NCI-H2107 treated with DMSO at 0.1 percent for 48 hours (cell line): Measurements from ENCODE around the gene RHBDL1.

Source experiments
- DNase-seq: peaks from one replicate; lab custom pipeline; 2025; ENCODE audit not compliant: unreplicated experiment; lab: John Stamatoyannopoulos, UW

The RHBDL1 gene

DNA sequence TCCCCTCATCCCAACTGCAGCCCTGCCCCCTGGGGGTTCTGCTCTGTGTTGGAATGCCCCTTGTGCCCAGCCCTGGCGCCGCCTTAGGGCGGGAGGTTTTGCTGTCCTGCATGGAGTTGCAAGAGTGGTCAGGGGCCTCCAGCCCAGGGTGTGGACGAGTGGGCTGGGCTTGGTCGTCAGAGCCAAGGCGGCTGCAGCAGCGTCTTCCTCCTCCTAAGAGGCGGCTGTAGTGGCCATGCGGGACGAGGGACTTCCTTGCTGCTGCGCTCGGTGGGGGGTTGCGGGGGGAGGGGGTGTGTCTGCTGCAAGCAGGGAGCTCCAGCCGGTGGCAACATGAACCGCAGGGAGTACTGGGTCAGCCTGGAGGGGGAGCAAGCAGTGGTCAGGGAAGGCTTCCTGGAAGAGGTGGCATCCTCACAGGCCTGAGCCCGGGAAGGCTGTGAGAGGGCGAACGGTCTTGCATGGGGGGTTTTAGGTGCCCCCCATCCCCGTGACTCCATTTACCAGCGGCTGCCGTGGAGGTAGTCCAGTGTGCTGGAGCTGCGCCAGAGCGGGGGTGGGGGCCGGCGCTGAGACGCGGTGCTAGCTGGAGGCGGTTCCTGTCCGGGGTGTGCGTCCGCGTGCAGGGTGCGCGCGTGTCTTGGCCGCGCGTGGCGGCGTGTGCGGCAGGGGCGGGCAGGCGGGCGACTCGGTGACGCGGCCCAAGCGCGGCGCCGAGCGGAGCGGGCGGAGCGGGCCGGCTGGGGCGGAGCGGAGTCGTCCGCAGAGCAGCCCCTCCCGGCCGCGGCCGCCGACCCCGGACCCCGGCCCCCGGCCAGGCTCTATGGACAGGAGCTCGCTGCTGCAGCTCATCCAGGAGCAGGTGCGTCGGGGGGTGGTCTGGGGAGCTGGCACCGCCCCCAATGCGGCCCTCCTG, at the start of gene RHBDL1:
TSS of gene RHBDL1 (plus strand) at position 704 of the 916 bp plus-strand sequence. CDS start at position 824, 120 bp downstream.
- no peak for DNase-seq

DNA sequence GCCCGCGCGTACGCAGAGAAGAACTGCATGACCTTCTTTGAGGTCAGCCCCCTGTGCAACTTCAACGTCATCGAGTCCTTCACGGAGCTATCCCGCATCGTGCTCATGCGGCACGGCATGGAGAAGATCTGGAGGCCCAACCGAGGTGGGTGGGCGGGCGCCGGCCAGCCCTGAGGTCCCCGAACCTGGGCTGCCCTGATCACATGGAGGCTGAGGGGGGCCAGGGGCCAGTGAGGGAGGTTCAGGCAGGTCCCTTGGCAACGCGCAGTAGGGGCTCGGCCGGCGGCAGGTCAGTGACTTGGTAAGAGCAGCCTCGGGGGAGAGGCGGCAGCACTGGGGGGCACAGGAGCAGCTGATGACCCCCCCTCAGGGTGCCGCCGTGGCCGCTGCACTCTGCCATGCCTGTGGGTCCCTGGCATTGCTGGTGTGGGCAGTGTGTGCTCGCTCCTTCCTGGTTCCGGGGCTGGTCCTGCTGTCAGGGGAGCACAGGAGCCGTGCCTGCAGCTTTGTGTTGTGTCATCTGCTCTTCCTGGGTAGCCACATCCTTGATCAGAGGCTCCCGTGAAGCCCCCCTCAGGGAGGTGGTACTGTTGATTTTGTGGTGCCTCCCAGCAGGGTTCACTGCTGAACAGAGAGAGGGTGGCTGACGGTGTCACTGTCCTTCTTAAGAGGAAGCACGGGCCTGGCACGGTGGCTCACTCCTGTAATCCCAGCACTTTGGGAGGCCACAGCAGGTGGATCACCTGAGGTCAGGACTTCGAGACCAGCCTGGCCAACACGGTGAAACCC, 49.3 kb upstream of the RHBDL1 start:
- DNase-seq, result no peak

DNA sequence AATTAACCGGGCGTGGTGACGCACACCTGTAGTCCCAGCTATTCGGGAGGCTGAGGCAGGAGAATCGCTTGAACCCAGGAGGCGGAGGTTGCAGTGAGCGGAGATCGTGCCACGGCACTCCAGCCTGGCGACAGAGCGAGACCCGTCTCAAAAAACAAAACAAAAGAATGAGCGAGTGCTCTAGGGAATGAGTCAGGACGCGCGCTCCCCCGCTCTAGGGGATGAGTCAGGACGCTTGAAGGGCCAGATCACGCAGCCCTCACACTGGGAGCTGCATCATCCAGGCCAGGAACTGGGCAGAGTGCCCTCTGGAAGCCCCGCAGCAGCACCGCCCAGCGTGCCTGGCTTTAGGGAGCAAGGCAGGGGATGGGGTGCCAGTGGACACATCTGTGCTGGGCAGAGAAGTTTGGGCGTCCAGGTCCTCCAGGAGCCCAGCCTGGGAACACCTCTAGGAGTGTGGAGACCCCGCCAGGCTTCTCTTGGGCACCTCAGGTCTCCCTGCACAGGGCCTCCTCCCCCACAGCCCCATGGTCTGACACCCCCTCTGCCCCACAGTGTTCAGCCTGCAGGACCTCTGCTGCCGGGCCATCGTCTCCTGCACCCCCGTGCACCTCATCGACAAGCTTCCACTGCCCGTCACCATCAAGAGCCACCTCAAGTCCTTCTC, 48.6 kb upstream of the RHBDL1 start:
- no peak for DNase-seq

DNA sequence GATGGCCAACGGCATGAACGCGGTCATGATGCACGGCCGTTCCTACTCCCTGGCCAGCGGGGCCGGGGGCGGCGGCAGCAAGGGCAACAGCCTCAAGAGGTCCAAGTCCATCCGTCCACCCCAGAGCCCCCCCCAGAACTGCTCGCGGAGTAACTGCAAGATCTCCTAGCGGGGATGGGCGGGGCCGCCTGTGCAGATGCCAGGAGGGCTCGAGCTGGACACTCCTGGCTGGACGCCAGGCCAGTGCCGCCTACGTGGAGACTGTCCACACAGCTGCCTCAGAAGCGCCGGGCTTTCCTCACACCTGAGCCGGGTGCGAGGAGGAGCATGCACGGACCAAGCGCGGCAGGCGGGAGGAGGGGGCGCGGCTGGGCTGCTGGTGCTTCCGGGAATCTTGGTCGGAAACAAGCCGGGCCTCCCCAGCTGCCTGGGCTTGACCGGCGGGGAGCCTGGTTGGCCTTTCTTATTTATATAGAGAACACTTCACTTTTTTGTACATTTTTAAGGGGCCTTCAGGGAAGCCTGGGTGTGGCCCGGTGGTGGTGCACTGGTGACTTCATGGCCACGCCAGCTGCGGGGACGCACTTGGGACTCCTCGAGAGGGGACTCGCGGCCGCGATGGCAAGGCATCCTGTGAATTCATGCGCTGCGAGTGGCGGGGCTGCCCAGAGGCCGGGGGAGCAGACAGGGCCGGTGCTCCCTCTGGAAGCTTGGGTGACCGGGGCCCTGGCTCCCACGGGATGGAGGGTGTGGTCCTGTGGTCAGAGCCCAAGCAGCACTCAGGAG, 47.8 kb upstream of the RHBDL1 start:
- DNase-seq, result no peak

DNA sequence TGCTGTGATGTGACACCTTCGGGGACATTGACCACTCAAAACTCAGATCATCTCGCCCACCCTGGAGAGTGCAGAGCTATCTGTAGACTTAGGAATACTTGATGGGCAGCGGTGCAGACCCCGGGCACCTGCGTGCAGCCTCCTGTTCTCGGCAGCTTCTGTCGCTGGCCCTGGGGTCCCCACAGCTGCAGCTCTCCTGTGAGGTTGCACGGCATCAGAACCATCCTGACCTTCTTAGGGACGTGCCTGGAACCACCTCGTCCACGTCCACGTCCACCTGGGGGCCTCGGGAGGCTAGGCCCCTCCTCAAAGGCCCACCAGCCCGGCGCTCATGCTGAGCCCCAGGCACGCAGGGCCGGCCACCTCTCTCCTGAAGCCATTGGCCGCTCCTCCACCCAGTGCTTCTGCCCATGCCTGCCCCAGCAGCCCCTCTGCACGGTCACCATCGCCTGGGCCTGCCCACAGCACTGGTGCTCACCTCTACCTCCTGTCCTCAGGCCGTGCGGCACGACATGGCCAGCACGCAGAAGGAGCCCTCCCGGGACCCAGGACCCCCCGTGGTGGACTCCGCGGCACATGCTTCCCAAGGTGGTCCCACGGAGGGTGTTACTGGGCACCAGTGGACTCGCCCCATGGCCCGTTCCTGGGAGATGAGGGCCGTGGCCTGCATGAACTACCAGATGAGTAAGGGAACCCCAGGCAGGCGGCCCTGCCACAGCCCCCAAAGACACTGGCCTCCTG, 47.0 kb upstream of the RHBDL1 start:
- DNase-seq, result no peak

DNA sequence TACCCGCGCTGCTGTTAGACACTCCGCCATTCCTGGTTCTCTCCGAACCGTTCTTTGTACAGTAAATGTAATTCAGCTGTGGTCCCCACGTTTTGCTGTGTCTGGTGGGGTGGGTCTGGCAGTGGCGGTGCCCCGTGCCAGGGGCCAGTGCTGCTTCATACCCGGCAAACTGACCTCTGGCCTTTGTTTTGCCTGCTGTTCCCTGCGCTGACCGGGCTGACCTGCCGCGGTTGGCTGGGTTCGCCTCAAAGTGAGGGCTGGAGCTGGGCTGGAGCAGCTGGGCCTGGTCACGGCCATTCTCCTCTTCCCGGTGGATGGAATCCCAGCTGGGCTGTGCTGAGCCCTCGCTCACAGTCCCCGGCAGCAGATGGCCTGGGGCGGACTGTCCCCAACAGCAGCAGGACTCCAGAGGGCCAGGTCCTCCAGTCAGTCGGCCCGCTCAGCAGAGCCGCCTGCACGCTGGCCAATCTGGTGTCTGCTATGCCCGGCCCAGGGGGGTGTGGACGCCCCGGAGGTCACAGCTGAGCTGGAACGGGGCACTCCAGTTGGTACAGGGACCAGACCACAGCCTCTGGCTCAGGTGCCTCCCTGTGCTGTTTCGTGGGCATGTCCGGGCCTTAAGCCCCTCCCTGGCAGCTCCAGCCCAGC, 46.2 kb upstream of the RHBDL1 start:
- DNase-seq, result no peak

DNA sequence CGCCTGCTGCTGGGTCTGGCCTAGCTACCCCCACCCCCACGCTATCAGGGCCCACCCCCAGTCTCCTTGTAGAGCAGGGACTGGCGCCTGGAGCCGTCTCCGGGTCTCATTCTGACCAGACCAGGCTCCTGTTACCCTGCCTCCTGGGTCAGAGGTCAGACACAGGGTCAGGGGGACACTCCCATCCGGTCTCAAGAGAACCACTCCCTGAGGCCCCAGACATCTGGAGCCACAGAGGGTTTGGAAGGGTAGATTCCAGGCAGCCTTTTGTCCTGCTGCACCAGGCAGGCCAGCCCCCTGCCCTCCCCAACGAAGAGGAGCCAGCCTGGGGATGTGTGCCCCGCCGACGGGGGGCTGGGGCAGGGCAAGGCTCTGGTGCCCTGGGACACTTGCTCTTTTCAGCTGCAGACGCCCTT, 45.6 kb upstream of the RHBDL1 start:
- no peak for DNase-seq

DNA sequence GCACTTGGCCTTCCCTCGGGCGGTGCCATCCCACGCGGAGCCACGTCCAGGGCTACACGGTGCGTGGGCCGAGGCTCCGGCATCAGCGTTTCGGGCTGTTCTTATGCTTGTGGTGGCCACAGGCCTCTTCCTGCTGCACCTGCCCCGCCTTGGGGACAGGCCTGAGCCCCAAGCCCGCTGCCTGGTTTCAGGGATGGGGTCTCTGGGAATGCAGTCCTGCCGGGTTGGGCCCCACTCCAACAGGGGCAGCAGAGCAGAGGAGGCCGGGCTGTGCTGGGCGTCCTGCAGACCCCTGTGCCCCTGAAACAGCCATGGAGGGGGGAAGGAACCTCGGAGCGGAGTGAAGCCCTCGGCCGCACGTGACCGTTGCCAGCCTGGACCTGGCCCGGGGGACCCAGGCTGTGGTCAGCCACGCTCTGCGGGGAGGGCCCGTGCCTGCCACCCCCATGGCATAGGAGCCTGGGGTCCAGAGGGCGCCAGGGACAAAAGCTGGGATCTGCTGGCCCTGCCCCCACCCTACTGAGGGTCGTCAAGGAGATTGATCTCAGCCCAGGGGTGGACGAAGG, 45.1 kb upstream of the RHBDL1 start:
- DNase-seq, result no peak

DNA sequence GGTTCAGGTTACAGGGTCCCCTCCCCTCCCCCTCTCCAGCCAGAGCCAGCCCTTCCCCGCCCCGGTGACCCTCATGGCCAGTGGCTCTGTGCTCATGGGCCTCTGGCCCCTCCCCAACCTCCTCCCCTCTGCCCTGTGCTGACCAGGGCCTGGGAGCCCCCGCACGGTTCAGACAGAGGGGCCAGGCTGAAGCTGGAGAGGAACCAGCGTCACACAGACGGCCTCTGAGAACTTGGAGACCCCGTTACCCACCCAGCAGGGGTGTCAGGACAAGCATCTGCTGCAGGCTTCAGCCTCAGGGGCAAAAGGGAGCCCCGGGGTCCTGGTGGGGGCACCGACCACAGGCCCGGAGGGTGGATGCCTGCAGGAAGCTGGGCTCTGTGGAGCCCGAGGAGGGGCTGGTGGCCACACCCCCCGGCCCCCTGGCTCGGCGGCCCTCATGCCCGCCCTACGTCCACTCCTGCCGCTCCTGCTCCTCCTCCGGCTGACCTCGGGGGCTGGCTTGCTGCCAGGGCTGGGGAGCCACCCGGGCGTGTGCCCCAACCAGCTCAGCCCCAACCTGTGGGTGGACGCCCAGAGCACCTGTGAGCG, 44.6 kb upstream of the RHBDL1 start, which contains the start of gene WFIKKN1:
TSS of gene WFIKKN1 (plus strand) at position 171 of the 591 bp plus-strand sequence. CDS start at position 440, 269 bp downstream.
- no peak for DNase-seq

DNA sequence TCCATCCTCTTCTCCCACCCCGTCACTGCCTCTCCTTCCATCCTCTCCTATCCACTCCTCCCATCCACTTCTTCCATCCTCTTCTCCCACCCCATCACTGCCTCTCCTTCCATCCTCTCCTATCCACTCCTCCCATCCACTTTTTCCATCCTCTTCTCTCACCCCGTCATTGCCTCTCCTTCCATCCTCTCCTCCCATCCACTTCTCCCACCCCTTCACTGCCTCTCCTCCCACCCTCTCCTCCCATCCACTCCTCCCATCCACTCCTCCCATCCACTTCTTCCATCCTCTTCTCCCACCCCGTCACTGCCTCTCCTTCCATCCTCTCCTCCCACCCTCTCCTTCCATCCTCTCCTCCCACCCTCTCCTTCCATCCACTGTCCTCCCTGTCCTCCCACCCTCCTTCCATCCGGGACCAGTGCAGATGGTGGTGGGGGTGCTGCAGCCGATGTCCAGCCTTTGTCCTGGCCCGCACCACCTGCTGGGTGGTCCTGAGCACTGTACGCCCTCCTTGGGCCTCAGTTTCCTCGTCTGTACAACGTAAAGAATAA, 43.6 kb upstream of the RHBDL1 start:
- DNase-seq, result no peak

DNA sequence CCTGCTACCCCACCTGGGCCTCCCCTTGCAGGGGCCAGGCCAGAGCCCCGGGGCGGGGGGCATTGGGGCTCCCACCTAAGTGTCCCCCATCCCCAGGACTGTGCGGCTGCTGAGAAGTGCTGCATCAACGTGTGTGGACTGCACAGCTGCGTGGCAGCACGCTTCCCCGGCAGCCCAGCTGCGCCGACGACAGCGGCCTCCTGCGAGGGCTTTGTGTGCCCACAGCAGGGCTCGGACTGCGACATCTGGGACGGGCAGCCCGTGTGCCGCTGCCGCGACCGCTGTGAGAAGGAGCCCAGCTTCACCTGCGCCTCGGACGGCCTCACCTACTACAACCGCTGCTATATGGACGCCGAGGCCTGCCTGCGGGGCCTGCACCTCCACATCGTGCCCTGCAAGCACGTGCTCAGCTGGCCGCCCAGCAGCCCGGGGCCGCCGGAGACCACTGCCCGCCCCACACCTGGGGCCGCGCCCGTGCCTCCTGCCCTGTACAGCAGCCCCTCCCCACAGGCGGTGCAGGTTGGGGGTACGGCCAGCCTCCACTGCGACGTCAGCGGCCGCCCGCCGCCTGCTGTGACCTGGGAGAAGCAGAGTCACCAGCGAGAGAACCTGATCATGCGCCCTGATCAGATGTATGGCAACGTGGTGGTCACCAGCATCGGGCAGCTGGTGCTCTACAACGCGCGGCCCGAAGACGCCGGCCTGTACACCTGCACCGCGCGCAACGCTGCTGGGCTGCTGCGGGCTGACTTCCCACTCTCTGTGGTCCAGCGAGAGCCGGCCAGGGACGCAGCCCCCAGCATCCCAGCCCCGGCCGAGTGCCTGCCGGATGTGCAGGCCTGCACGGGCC, 42.8 kb upstream of the RHBDL1 start:
- DNase-seq, result no peak

DNA sequence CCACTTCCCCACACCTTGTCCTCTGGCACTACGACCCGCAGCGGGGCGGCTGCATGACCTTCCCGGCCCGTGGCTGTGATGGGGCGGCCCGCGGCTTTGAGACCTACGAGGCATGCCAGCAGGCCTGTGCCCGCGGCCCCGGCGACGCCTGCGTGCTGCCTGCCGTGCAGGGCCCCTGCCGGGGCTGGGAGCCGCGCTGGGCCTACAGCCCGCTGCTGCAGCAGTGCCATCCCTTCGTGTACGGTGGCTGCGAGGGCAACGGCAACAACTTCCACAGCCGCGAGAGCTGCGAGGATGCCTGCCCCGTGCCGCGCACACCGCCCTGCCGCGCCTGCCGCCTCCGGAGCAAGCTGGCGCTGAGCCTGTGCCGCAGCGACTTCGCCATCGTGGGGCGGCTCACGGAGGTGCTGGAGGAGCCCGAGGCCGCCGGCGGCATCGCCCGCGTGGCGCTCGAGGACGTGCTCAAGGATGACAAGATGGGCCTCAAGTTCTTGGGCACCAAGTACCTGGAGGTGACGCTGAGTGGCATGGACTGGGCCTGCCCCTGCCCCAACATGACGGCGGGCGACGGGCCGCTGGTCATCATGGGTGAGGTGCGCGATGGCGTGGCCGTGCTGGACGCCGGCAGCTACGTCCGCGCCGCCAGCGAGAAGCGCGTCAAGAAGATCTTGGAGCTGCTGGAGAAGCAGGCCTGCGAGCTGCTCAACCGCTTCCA, 42.0 kb upstream of the RHBDL1 start:
- no peak for DNase-seq

DNA sequence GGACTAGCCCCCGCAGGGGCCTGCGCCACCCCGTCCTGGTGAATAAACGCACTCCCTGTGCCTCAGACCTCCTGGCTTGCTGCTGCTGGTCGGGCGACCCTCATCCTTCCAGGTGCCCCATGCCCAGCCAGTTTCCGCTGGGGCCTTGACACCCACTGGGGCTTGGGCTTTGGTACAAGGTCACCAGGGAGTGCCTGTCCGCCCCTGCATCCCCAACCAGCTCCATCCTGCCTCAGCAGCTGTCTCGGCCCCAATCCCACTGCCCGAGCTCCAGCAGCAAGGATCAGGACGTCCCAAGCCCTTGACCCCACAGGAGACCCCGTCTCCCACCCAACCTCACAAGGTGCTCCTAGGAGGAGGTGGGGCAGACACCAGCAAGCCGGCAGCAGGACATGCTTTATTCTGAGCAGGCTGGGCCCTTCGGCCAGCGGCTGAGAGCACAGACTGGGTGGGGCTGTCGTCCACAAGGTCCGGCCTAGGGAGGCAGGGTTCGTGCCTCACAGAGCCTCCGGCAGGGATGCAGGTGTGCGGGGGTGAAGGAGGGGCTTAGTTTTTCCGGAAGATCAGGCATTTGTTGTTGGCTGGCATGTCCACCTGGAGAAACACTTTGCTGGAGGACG, 41.3 kb upstream of the RHBDL1 start:
- no peak for DNase-seq

DNA sequence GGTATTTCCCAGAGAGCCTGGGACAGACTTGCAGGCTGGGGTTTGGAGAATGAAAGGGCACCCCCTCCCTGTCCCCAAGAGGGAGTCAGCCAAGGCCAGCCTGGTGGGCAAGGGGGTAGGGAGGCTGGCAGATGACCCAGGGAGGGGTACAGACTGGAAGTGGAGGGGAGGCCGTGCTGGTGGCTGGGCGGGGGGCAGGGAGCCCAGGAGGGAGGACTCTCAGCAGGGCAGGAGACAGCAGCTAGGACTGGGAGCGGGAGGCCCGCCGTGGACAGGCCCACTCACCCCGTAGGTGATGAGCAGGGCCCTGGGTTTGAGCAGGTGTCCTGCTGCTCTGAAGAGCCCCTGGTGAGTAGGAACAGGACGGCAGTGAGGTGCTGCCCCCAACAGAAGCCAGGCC, 40.5 kb upstream of the RHBDL1 start:
- no peak for DNase-seq

DNA sequence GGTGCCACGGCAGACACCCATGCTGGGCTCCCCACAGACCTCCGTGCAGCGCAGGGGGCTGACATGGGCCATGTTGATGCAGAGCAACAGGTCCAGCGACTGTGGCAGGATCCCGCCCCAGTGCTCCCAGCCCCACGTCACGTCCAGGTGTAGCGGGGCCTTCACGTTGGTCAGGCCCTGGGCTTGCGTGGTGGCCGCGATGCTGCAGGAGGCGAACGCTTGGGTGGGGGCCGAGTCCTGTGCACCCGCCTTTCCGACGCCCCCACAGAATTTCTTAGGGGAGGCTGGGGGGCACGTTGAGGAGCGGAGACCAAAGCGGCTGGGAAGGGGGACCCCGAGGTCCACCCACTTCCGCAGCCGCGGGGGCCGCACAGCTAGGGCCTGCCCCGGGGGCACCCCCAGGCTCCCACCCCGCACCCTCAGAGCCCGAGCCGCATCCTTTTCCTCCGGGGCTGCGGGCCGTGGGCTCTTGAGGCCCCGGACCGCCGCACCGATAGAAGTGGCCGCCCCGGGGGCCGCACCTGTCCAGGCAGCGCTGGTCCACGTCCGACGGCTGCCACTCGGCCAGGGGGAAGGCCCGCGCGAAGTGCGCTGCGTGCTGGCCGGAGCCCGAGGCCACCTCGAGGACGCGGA, 39.8 kb upstream of the RHBDL1 start:
- DNase-seq, result no peak
